GM12892 (cell line): Measurements from ENCODE around the gene PTK6.

ENCODE experiments used
- POLR2A ChIP-seq: IDR thresholded peaks from 2 replicates; pipeline ENCODE4 v1.6.1; 2011; ENCODE audit warnings: low read depth, low read length, control low read depth
- TAF1 ChIP-seq: IDR thresholded peaks from 2 replicates; pipeline ENCODE4 v1.6.1; 2011; ENCODE audit warnings: low read depth, mild to moderate bottlenecking, control low read depth, low read length, borderline replicate concordance

DNA sequence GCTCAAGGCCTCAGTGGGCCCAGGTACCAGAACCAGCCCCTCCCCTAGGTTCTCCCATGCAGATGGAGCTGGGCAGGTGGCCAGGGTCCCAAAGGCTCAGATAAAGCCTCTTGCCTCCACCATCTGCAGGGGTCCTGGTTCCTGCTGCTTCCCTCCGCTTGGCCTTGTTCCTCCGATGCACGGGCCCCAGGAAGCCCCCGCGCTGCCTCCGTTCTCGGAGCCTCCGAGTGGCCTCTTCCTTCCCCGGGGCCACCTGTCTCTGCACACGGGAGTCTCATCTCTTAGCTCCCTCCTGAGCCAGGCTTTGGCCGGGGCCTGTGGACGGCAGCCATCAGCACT lies 1.9 kb upstream of the PTK6 start:
- no peak for TF ChIP-seq TAF1
- TF ChIP-seq POLR2A: no peak
